ENCODE data around the gene GLT6D1.

DNA sequence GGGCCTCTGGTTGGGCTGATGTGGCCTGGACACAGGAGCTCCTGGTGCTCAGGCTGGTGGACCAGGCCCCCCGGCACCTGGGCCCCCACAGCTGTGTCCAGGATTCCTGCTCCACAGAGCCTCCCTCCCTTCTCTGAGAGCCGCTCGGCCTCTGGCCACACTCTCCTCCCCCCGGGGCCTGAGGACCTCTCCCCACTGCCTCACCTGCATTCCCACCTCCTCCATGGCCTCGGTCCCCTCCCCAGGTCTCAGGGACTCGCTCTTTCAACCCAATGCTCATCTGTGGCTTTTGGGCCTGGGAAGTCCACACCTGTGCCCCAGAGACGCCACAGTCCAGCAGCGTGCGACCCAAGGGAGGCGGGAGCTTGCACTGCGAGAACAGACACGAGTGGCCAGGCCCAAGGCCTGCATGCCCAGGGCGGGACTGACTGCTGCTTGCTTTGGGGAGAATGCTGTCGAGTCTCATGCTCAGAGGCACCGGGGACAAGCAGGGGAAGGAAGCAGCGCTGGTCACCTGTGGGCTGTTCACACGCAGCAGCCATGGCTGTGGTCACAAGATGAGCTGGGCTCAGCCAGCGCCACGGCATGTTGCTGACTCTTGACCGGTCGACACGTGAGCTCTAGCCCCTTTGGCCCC lies 63.2 kb downstream of the GLT6D1 start:
- TF ChIP-seq GATA2 (IDR thresholded peaks at IDR 0.05; ENCODE audit: low read depth, low read length) (no peak), GATA3 (IDR thresholded peaks at IDR 0.05; ENCODE audit: low read depth, low read length) (no peak)
